ENCODE measurements around the gene IGSF3. TPM values are rescaled to one million over a fixed set of nuclear protein-coding genes. Genes with fewer than 3 reads are reported as not detected.

IGSF3 gene
- total and polyA plus RNA-seq, 2 of the 13 experiments (the other 11 are each of a cell fraction or from before 2014, with no cell fraction given) = 0.11 to 0.16 TPM

GRCh38 chr1:116570358-116571214, 96.9 kb downstream of the IGSF3 start, which contains the start of gene CD58 (continued):
- TF ChIP-seq FOXO4 (CRISPR knock-in tag; conservative IDR thresholded peaks at IDR 0.05) = no peak
- TF ChIP-seq THAP11 (CRISPR knock-in tag; IDR thresholded peaks at IDR 0.05) = 0 out of 2 replicates have a peak, but pooled peaks have one; percentile 36
- TF ChIP-seq POLR2A (IDR thresholded peaks at IDR 0.05; ENCODE audit: insufficient read depth in 1 of 2, low read depth in 2 of 2, low read length in 2 of 2) = peak; percentile 53 to 69
- TF ChIP-seq ZNF660 (CRISPR knock-in tag; IDR thresholded peaks at IDR 0.05; ENCODE audit: borderline replicate concordance, low read depth) = no peak
- TF ChIP-seq ZFY (CRISPR knock-in tag; IDR thresholded peaks at IDR 0.05) = peak; percentile 67; the same call in 1 of the 2 replicates
- TF ChIP-seq RFX1 (IDR thresholded peaks at IDR 0.05) = no peak
- no peak for TF ChIP-seq TP53 (CRISPR knock-in tag; conservative IDR thresholded peaks at IDR 0.05)
- TF ChIP-seq ZNF547 (CRISPR knock-in tag; IDR thresholded peaks at IDR 0.05) = peak; percentile 26; the same call in 1 of the 2 replicates
- TF ChIP-seq, protein P1, sequence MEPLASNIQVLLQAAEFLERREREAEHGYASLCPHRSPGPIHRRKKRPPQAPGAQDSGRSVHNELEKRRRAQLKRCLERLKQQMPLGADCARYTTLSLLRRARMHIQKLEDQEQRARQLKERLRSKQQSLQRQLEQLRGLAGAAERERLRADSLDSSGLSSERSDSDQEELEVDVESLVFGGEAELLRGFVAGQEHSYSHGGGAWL (CRISPR knock-in tag; IDR thresholded peaks at IDR 0.05) = peak; percentile 80
- TF ChIP-seq, protein P2, sequence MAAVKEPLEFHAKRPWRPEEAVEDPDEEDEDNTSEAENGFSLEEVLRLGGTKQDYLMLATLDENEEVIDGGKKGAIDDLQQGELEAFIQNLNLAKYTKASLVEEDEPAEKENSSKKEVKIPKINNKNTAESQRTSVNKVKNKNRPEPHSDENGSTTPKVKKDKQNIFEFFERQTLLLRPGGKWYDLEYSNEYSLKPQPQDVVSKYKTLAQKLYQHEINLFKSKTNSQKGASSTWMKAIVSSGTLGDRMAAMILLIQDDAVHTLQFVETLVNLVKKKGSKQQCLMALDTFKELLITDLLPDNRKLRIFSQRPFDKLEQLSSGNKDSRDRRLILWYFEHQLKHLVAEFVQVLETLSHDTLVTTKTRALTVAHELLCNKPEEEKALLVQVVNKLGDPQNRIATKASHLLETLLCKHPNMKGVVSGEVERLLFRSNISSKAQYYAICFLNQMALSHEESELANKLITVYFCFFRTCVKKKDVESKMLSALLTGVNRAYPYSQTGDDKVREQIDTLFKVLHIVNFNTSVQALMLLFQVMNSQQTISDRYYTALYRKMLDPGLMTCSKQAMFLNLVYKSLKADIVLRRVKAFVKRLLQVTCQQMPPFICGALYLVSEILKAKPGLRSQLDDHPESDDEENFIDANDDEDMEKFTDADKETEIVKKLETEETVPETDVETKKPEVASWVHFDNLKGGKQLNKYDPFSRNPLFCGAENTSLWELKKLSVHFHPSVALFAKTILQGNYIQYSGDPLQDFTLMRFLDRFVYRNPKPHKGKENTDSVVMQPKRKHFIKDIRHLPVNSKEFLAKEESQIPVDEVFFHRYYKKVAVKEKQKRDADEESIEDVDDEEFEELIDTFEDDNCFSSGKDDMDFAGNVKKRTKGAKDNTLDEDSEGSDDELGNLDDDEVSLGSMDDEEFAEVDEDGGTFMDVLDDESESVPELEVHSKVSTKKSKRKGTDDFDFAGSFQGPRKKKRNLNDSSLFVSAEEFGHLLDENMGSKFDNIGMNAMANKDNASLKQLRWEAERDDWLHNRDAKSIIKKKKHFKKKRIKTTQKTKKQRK (IDR thresholded peaks at IDR 0.05; ENCODE audit: low read length) = no peak
- no peak for TF ChIP-seq CSRNP2 (CRISPR knock-in tag; conservative IDR thresholded peaks at IDR 0.05; ENCODE audit: low read depth)
- peak; percentile 36; the same call in 1 of the 2 replicates for TF ChIP-seq ZNF281 (CRISPR knock-in tag; IDR thresholded peaks at IDR 0.05; ENCODE audit: borderline replicate concordance)
- TF ChIP-seq HOMEZ (CRISPR knock-in tag; IDR thresholded peaks at IDR 0.05; ENCODE audit: low read depth) = 0 out of 2 replicates have a peak, but pooled peaks have one; percentile 13
- TF ChIP-seq, protein P3, sequence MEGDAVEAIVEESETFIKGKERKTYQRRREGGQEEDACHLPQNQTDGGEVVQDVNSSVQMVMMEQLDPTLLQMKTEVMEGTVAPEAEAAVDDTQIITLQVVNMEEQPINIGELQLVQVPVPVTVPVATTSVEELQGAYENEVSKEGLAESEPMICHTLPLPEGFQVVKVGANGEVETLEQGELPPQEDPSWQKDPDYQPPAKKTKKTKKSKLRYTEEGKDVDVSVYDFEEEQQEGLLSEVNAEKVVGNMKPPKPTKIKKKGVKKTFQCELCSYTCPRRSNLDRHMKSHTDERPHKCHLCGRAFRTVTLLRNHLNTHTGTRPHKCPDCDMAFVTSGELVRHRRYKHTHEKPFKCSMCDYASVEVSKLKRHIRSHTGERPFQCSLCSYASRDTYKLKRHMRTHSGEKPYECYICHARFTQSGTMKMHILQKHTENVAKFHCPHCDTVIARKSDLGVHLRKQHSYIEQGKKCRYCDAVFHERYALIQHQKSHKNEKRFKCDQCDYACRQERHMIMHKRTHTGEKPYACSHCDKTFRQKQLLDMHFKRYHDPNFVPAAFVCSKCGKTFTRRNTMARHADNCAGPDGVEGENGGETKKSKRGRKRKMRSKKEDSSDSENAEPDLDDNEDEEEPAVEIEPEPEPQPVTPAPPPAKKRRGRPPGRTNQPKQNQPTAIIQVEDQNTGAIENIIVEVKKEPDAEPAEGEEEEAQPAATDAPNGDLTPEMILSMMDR (CRISPR knock-in tag; IDR thresholded peaks at IDR 0.05) = peak; percentile 75
